Measurements from ENCODE around the gene ELAPOR1. TPM values are rescaled to one million over a fixed set of nuclear protein-coding genes. Genes with fewer than 3 reads are reported as not detected.

ELAPOR1 gene
- total and polyA plus RNA-seq, 2 donors (not counting 1 experiment from before 2014, with no cell fraction given), result 0.17 to 0.76 TPM

DNA sequence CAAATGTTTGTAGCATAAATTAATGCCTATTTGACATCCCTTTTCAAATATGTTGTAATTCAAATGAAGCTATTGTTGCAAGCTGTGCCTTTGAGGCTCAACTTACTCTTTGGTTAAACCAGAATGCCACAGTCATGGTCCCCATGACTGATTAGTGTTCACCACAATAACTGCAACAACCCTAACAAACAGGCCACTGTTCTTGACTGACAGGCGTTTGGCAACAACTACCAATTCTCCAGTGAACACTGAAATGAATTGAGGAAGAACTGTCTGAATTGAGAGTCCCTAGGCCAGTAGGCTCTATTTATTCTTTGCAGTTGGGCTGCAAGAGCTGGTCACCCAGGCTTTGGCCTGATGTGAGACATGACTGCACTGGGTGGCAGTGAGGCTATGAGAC is 30.0 kb upstream of the ELAPOR1 start:
- no peaks in the 10 kb centered on the region for H4K20me1 ChIP-seq (ENCODE audit: control insufficient read depth, extremely low read depth, insufficient read depth, low read length)
- no peaks in the 10 kb centered on the region for H3K79me2 ChIP-seq (ENCODE audit: control insufficient read depth, insufficient read depth, low read length)
- H3K27ac ChIP-seq (ENCODE audit: insufficient read depth, low read length), result no peak overlapping the region
- H3K36me3 ChIP-seq (ENCODE audit: control insufficient read depth, insufficient read depth, low read length), result no peaks in the 10 kb centered on the region
- no peak overlapping the region for H3K9ac ChIP-seq (ENCODE audit: insufficient read depth, low read length)
- no peak overlapping the region for H3K4me2 ChIP-seq (ENCODE audit: extremely low read depth, insufficient read depth, low read length)
- no peaks in the 10 kb centered on the region for H3K27me3 ChIP-seq (ENCODE audit: control insufficient read depth, insufficient read depth, low read length)
- H3K9me3 ChIP-seq (ENCODE audit: control insufficient read depth, insufficient read depth, low read depth, low read length), result no peaks in the 10 kb centered on the region
- no peak overlapping the region for H3K4me3 ChIP-seq (replicated peaks in 1 of 4; ENCODE audit: control extremely low read depth in 1 of 4, insufficient read depth in 1 of 4, low read depth in 3 of 4, low read length in 4 of 4)
- no peak for DNase-seq (ENCODE audit: low read depth in 2 of 2)
- no peaks in the 10 kb centered on the region for H3K4me1 ChIP-seq (ENCODE audit: control insufficient read depth, extremely low read depth, insufficient read depth, low read length)
- H2AFZ ChIP-seq (ENCODE audit: low read length), result no peak overlapping the region
- no peak for TF ChIP-seq EZH2 (IDR thresholded peaks at IDR 0.05; ENCODE audit: low read length, missing control alignments)
- TF ChIP-seq, protein P1, sequence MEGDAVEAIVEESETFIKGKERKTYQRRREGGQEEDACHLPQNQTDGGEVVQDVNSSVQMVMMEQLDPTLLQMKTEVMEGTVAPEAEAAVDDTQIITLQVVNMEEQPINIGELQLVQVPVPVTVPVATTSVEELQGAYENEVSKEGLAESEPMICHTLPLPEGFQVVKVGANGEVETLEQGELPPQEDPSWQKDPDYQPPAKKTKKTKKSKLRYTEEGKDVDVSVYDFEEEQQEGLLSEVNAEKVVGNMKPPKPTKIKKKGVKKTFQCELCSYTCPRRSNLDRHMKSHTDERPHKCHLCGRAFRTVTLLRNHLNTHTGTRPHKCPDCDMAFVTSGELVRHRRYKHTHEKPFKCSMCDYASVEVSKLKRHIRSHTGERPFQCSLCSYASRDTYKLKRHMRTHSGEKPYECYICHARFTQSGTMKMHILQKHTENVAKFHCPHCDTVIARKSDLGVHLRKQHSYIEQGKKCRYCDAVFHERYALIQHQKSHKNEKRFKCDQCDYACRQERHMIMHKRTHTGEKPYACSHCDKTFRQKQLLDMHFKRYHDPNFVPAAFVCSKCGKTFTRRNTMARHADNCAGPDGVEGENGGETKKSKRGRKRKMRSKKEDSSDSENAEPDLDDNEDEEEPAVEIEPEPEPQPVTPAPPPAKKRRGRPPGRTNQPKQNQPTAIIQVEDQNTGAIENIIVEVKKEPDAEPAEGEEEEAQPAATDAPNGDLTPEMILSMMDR (conservative IDR thresholded peaks at IDR 0.05 in 1 of 2, IDR thresholded peaks at IDR 0.05 in 1 of 2; ENCODE audit: low read depth in 1 of 2, low read length in 2 of 2), result no peak

- Histone ChIP-seq H3K4me3 (replicated peaks in 1 of 4; ENCODE audit: control extremely low read depth in 1 of 4, insufficient read depth in 1 of 4, low read depth in 3 of 4, low read length in 4 of 4) (no peak overlapping the region), H3K9ac (ENCODE audit: insufficient read depth, low read length) (no peak overlapping the region), H3K4me2 (ENCODE audit: extremely low read depth, insufficient read depth, low read length) (no peak overlapping the region), H2AFZ (ENCODE audit: low read length) (no peak overlapping the region), H3K4me1 (ENCODE audit: control insufficient read depth, extremely low read depth, insufficient read depth, low read length) (no peaks in the 10 kb centered on the region), H3K27me3 (ENCODE audit: control insufficient read depth, insufficient read depth, low read length) (no peaks in the 10 kb centered on the region), H3K27ac (ENCODE audit: insufficient read depth, low read length) (no peak overlapping the region), H3K9me3 (ENCODE audit: control insufficient read depth, insufficient read depth, low read depth, low read length) (no peaks in the 10 kb centered on the region), H3K36me3 (ENCODE audit: control insufficient read depth, insufficient read depth, low read length) (no peaks in the 10 kb centered on the region), H3K79me2 (ENCODE audit: control insufficient read depth, insufficient read depth, low read length) (no peaks in the 10 kb centered on the region), H4K20me1 (ENCODE audit: control insufficient read depth, extremely low read depth, insufficient read depth, low read length) (no peaks in the 10 kb centered on the region)
- TF ChIP-seq EZH2 (IDR thresholded peaks at IDR 0.05; ENCODE audit: low read length, missing control alignments), result no peak
- TF ChIP-seq, protein P1 (conservative IDR thresholded peaks at IDR 0.05 in 1 of 2, IDR thresholded peaks at IDR 0.05 in 1 of 2; ENCODE audit: low read depth in 1 of 2, low read length in 2 of 2), result no peak
- peak in 1 of 2 donors; percentile 78 for DNase-seq (ENCODE audit: low read depth in 2 of 2)
These were observed 29.1 kb upstream of the ELAPOR1 start for GRCh38 chr1:109084563-109085517.

- Histone ChIP-seq H2AFZ (ENCODE audit: low read length) (no peak overlapping the region), H3K4me1 (ENCODE audit: control insufficient read depth, extremely low read depth, insufficient read depth, low read length) (peaks cover 9% of the 10 kb centered on the region), H3K9ac (ENCODE audit: insufficient read depth, low read length) (no peak overlapping the region), H3K27me3 (ENCODE audit: control insufficient read depth, insufficient read depth, low read length) (no peaks in the 10 kb centered on the region), H3K27ac (ENCODE audit: insufficient read depth, low read length) (no peak overlapping the region), H3K9me3 (ENCODE audit: control insufficient read depth, insufficient read depth, low read depth, low read length) (no peaks in the 10 kb centered on the region), H4K20me1 (ENCODE audit: control insufficient read depth, extremely low read depth, insufficient read depth, low read length) (no peaks in the 10 kb centered on the region), H3K4me2 (ENCODE audit: extremely low read depth, insufficient read depth, low read length) (no peak overlapping the region), H3K79me2 (ENCODE audit: control insufficient read depth, insufficient read depth, low read length) (peaks cover 26% of the 10 kb centered on the region), H3K4me3 (replicated peaks in 1 of 4; ENCODE audit: control extremely low read depth in 1 of 4, insufficient read depth in 1 of 4, low read depth in 3 of 4, low read length in 4 of 4) (peak overlapping the region in 2 of 4 experiments; percentile 86 to 95), H3K36me3 (ENCODE audit: control insufficient read depth, insufficient read depth, low read length) (no peaks in the 10 kb centered on the region)
- peak; percentile 78 to 83 for DNase-seq (ENCODE audit: low read depth in 2 of 2)
- TF ChIP-seq, protein P1 (conservative IDR thresholded peaks at IDR 0.05 in 1 of 2, IDR thresholded peaks at IDR 0.05 in 1 of 2; ENCODE audit: low read depth in 1 of 2, low read length in 2 of 2), result peak; percentile 53 to 69
- no peak for TF ChIP-seq EZH2 (IDR thresholded peaks at IDR 0.05; ENCODE audit: low read length, missing control alignments)
These were observed 24.5 kb upstream of the ELAPOR1 start for GRCh38 chr1:109089242-109090015.
